ENCODE measurements around the gene RARS2.
"Not testable (repeated sequence)": the region's sequence is repeated elsewhere in the genome, so short reads cannot be mapped to it uniquely, and the experiment has no call there.

Gene RARS2

DNA sequence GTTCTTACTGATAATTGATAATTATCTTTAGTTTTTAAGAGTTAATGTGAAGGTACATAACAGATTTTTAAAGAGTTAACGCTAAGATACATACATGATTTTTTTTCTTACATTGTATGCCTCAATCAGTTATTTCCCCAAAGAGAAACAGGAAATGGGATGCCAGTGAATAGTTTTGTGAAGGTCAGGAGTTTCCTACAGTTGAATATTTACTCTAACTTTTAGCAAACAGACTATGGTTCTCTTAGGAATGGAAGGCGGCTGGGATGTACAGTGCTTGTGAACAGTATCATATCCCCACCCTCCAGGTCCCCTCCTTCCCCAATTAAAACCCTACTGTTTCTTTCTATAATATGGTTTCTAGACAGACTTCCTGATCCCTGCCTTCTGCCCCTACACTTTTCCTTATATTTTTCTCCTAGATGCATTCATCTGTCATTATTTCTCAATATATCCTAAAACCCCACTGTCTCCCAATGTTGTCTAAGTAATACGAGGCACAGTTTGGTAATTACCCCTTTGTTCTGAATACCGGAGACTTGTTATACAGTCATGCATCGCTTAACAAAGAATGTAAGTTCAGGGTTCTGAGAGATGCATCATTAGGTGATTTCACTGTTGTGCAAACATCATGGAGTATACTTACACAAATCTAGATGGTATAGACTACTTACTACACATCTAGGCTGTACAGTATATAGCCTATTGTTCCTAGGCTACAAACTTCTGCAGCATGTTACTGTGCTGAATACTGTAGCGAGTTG is 87.8 kb downstream of the RARS2 start:
- no peak overlapping the region for H3K4me3 ChIP-seq (ENCODE audit: low read depth, low read length)
- H3K9me3 ChIP-seq: no peaks in the 10 kb centered on the region
- no peaks in the 10 kb centered on the region for H3K4me1 ChIP-seq
- no peaks in the 10 kb centered on the region for H3K27me3 ChIP-seq
- TF ChIP-seq, protein P1, sequence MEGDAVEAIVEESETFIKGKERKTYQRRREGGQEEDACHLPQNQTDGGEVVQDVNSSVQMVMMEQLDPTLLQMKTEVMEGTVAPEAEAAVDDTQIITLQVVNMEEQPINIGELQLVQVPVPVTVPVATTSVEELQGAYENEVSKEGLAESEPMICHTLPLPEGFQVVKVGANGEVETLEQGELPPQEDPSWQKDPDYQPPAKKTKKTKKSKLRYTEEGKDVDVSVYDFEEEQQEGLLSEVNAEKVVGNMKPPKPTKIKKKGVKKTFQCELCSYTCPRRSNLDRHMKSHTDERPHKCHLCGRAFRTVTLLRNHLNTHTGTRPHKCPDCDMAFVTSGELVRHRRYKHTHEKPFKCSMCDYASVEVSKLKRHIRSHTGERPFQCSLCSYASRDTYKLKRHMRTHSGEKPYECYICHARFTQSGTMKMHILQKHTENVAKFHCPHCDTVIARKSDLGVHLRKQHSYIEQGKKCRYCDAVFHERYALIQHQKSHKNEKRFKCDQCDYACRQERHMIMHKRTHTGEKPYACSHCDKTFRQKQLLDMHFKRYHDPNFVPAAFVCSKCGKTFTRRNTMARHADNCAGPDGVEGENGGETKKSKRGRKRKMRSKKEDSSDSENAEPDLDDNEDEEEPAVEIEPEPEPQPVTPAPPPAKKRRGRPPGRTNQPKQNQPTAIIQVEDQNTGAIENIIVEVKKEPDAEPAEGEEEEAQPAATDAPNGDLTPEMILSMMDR (IDR thresholded peaks at IDR 0.05; ENCODE audit: low read depth, low read length): no peak
- DNase-seq: no peak
- no peaks in the 10 kb centered on the region; the same call in 1 of the 2 replicates for H3K36me3 ChIP-seq

DNA sequence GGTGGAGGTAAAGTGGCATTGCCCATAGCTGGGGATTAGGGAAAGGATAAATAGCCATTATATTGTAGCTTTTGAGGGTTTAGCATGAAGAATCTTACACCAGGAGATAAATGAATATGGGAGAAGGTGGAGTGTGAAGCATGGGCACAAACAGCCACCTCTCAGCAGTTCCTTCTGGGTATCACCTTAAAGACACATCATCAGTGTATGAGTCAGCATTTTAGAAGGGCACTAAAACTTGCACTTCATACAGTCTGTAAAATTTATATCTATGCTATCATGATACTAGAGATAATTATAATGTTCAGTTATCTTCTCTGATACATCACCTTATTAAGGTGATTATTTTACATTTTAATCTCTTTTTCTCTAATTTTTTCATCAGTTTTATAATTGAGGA is 91.7 kb downstream of the RARS2 start:
- no peaks in the 10 kb centered on the region for H3K27me3 ChIP-seq
- no peak for DNase-seq
- TF ChIP-seq, protein P1 (IDR thresholded peaks at IDR 0.05; ENCODE audit: low read depth, low read length): no peak
- no peaks in the 10 kb centered on the region; the same call in 1 of the 2 replicates for H3K36me3 ChIP-seq
- no peaks in the 10 kb centered on the region for H3K4me1 ChIP-seq
- H3K4me3 ChIP-seq (ENCODE audit: low read depth, low read length): no peak overlapping the region
- H3K9me3 ChIP-seq: no peaks in the 10 kb centered on the region

DNA sequence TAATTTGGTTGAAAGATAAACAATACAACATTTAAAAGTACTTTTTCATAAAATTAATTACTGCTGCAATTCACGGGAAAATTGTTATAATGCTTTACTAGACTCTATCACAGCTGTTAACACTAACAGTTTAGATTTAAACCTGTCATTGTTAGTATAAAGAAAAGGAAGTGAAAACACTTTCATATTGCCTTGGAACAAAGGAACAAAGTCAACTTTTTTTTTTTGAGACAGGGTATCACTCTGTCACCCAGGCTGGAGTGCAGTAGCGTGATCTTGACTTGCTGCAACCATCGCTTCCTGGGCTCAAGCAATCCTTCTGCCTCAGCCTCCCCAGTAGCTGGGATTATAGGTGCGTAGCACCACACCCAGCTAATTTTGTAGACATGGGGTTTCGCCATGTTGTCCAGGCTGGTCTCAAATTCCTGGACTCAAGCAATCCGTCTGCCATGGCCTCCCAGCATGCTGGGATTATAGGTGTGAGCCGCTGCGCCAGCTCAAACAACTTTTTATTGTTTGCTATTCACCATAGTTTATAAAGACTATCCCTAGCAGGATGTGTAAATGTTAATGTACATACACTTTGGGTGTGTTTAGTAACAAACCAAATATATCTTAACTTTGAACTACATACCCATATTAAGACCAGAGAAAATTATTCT is 94.9 kb downstream of the RARS2 start:
- Histone ChIP-seq H3K4me1 (no peaks in the 10 kb centered on the region), H3K9me3 (no peaks in the 10 kb centered on the region), H3K27me3 (no peaks in the 10 kb centered on the region), H3K4me3 (ENCODE audit: low read depth, low read length) (no peak overlapping the region), H3K36me3 (no peaks in the 10 kb centered on the region)
- TF ChIP-seq, protein P1 (IDR thresholded peaks at IDR 0.05; ENCODE audit: low read depth, low read length): no peak
- DNase-seq: no peak

DNA sequence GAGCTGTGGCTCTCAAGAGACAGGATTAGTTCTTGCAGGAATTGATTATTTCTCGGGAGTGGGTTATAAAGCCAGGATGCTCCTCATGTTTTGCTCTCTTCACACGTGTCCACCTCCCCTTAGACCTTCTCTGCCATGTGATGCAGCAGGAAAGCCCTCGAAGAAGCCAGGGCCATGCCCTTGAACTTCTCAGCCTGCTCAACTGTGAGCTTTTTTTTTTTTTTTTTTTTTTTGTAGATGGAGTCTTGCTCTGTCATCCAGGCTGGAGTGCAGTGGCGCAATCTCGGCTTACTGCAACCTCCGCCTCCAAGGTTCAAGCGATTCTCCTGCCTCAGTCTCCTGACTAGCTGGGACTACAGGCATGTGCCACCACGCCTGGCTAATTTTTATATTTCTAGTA is 100.5 kb downstream of the RARS2 start:
- H3K27me3 ChIP-seq; H3K9me3 ChIP-seq; H3K4me3 ChIP-seq (ENCODE audit: low read depth, low read length); DNase-seq; H3K4me1 ChIP-seq; H3K36me3 ChIP-seq: not testable (repeated sequence)

DNA sequence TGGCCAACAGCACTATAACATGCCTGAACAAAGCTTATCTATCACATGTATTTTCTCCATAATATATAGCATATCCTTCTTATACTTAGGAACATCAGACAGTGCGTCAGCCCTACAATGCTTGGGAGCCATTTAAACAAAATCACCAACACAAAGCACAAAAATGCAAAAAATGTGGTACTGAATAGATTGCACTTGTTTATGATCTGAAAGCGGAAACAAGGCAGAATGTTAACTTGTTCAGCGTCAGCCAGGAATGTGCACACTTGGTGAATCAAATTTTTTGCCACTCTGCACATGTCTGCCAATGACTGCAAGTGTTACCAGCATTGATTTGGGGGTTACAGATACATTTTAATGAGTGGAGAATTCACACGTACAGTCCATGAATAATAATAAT is 102.2 kb downstream of the RARS2 start:
- Histone ChIP-seq H3K4me3 (ENCODE audit: low read depth, low read length) (no peak overlapping the region), H3K27me3 (no peaks in the 10 kb centered on the region)
- no peak for DNase-seq

DNA sequence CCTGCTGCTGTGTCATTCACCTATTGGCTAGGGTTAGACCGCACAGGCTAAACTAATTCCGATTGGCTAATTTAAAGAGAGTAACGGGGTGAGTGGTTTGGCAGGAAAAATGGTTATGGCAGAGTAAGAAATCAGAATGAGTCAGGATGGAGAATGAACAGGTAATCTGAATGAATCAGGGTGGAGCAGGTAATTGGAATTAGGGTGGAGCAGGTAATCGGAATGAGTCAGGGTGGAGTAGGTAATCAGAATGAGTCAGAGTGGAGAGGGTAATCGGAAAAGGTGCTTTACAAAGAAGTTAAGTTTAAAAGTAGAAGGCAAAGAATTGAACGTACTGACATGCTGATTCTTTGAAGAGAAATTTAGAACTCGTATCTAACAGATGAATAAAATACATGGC is 105.3 kb downstream of the RARS2 start:
- no peaks in the 10 kb centered on the region for H3K9me3 ChIP-seq
- no peaks in the 10 kb centered on the region for H3K27me3 ChIP-seq
- TF ChIP-seq, protein P1 (IDR thresholded peaks at IDR 0.05; ENCODE audit: low read depth, low read length): no peak
- no peaks in the 10 kb centered on the region for H3K4me1 ChIP-seq
- no peak for DNase-seq
- H3K36me3 ChIP-seq: no peaks in the 10 kb centered on the region
- no peak overlapping the region for H3K4me3 ChIP-seq (ENCODE audit: low read depth, low read length)

More for the DNA sequence above, 102.2 kb downstream of the RARS2 start:
- H3K9me3 ChIP-seq: no peaks in the 10 kb centered on the region
- TF ChIP-seq, protein P1 (IDR thresholded peaks at IDR 0.05; ENCODE audit: low read depth, low read length): no peak
- H3K4me1 ChIP-seq: no peaks in the 10 kb centered on the region
- H3K36me3 ChIP-seq: no peaks in the 10 kb centered on the region

Measured in BE2C (cell line).